ENCODE results near the gene SNAPC5.
"Not testable (repeated sequence)": the region's sequence is repeated elsewhere in the genome, so short reads cannot be mapped to it uniquely, and the experiment has no call there.

The SNAPC5 gene

GRCh38 chr15:66494262-66494661 lies 3.3 kb downstream of the SNAPC5 start:
- in situ Hi-C loops (cut with MboI; ENCODE audit: low sequenced_read_pairs): loop anchor here (25.0 kb wide), 1 partner anchor 107 kb away; the partner anchor contains the start of gene MAP2K1

GRCh38 chr15:66491846-66492245 lies 5.7 kb downstream of the SNAPC5 start:
- in situ Hi-C loops (cut with MboI; ENCODE audit: low sequenced_read_pairs): loop anchor here (25.0 kb wide), 1 partner anchor 105 kb away; the partner anchor contains the start of gene MAP2K1

GRCh38 chr15:66489179-66489791 lies 8.3 kb downstream of the SNAPC5 start:
- in situ Hi-C loops (cut with MboI; ENCODE audit: low sequenced_read_pairs): loop anchor here (25.0 kb wide), 1 partner anchor 102 kb away; the partner anchor contains the start of gene MAP2K1

GRCh38 chr15:66488525-66488924 lies 9.0 kb downstream of the SNAPC5 start:
- in situ Hi-C loops (cut with MboI; ENCODE audit: low sequenced_read_pairs): loop anchor here (25.0 kb wide), 1 partner anchor 101 kb away; the partner anchor contains the start of gene MAP2K1

- in situ Hi-C loops (cut with MboI; ENCODE audit: low sequenced_read_pairs): loop anchor here (25.0 kb wide), 1 partner anchor 100 kb away; the partner anchor contains the start of gene MAP2K1
Measured at GRCh38 chr15:66486887-66487286, 10.7 kb downstream of the SNAPC5 start.

- in situ Hi-C loops (cut with MboI; ENCODE audit: low sequenced_read_pairs): loop anchor here (25.0 kb wide), 1 partner anchor 97 kb away; the partner anchor contains the start of gene MAP2K1
Measured at GRCh38 chr15:66484539-66485112, 12.9 kb downstream of the SNAPC5 start.

GRCh38 chr15:66483131-66483566 lies 14.4 kb downstream of the SNAPC5 start:
- in situ Hi-C loops (cut with MboI; ENCODE audit: low sequenced_read_pairs): loop anchor here (25.0 kb wide), 1 partner anchor 96 kb away; the partner anchor contains the start of gene MAP2K1

GRCh38 chr15:66482539-66482938 lies 15.0 kb downstream of the SNAPC5 start:
- in situ Hi-C loops (cut with MboI; ENCODE audit: low sequenced_read_pairs): loop anchor here (25.0 kb wide), 1 partner anchor 95 kb away; the partner anchor contains the start of gene MAP2K1

GRCh38 chr15:66481107-66481856 lies 16.3 kb downstream of the SNAPC5 start:
- in situ Hi-C loops (cut with MboI; ENCODE audit: low sequenced_read_pairs): loop anchor here (25.0 kb wide), 1 partner anchor 94 kb away; the partner anchor contains the start of gene MAP2K1

- in situ Hi-C loops (cut with MboI; ENCODE audit: low sequenced_read_pairs): loop anchor here (25.0 kb wide), 1 partner anchor 93 kb away; the partner anchor contains the start of gene MAP2K1
Measured at GRCh38 chr15:66480267-66480666, 17.3 kb downstream of the SNAPC5 start.

GRCh38 chr15:66477011-66477410 lies 20.6 kb downstream of the SNAPC5 start:
- in situ Hi-C loops (cut with MboI; ENCODE audit: low sequenced_read_pairs): loop anchor here (25.0 kb wide), 1 partner anchor 90 kb away; the partner anchor contains the start of gene MAP2K1

GRCh38 chr15:66476535-66476934 lies 21.0 kb downstream of the SNAPC5 start:
- in situ Hi-C loops (cut with MboI; ENCODE audit: low sequenced_read_pairs): loop anchor here (25.0 kb wide), 1 partner anchor 89 kb away; the partner anchor contains the start of gene MAP2K1

GRCh38 chr15:66474963-66475362 lies 22.6 kb downstream of the SNAPC5 start:
- in situ Hi-C loops (cut with MboI; ENCODE audit: low sequenced_read_pairs): loop anchor here (25.0 kb wide), 1 partner anchor 88 kb away; the partner anchor contains the start of gene MAP2K1

- in situ Hi-C loops (cut with MboI; ENCODE audit: low sequenced_read_pairs): no loop called here
Measured at GRCh38 chr15:66474135-66474534, 23.4 kb downstream of the SNAPC5 start.

- in situ Hi-C loops (cut with MboI; ENCODE audit: low sequenced_read_pairs): no loop called here
Measured at GRCh38 chr15:66472176-66472999, 25.2 kb downstream of the SNAPC5 start.

GRCh38 chr15:66470825-66471224 lies 26.7 kb downstream of the SNAPC5 start:
- in situ Hi-C loops (cut with MboI; ENCODE audit: low sequenced_read_pairs): not testable (repeated sequence)

- in situ Hi-C loops (cut with MboI; ENCODE audit: low sequenced_read_pairs): not testable (repeated sequence)
Measured at GRCh38 chr15:66467162-66468040, 30.2 kb downstream of the SNAPC5 start.

- in situ Hi-C loops (cut with MboI; ENCODE audit: low sequenced_read_pairs): not testable (repeated sequence)
Measured at GRCh38 chr15:66465294-66465693, 32.3 kb downstream of the SNAPC5 start.

GRCh38 chr15:66462627-66463026 lies 34.9 kb downstream of the SNAPC5 start:
- in situ Hi-C loops (cut with MboI; ENCODE audit: low sequenced_read_pairs): no loop called here
